ENCODE data around the gene GPR18. TPM values are rescaled to one million over a fixed set of nuclear protein-coding genes. Genes with fewer than 3 reads are reported as not detected.

The GPR18 gene
- total and polyA plus RNA-seq, 2 experiments from 2014 or later = 1.2 TPM; not detected in 1

- Histone ChIP-seq H3K36me3 (no peaks in the 10 kb centered on the region), H3K9me3 (ENCODE audit: low read depth) (no peaks in the 10 kb centered on the region), H3K27ac (no peak overlapping the region), H3K4me1 (ENCODE audit: low read depth) (peaks cover 24% of the 10 kb centered on the region), H3K4me3 (no peak overlapping the region), H3K27me3 (no peaks in the 10 kb centered on the region)
- no peak for DNase-seq (ENCODE audit: low read depth in 1 of 2, low spot score in 1 of 2)
- TF ChIP-seq CTCF (IDR thresholded peaks at IDR 0.05; ENCODE audit: low read depth, low read length) = no peak
Measured at GRCh38 chr13:99282264-99283231, 24.4 kb upstream of the GPR18 start.

GRCh38 chr13:99281811-99282263 lies 23.7 kb upstream of the GPR18 start:
- no peaks in the 10 kb centered on the region for H3K27me3 ChIP-seq
- no peak overlapping the region for H3K4me3 ChIP-seq
- DNase-seq (ENCODE audit: low read depth in 1 of 2, low spot score in 1 of 2) = no peak
- H3K9me3 ChIP-seq (ENCODE audit: low read depth) = no peaks in the 10 kb centered on the region
- TF ChIP-seq CTCF (IDR thresholded peaks at IDR 0.05; ENCODE audit: low read depth, low read length) = no peak
- no peak overlapping the region for H3K27ac ChIP-seq
- H3K36me3 ChIP-seq = no peaks in the 10 kb centered on the region
- peaks cover 19% of the 10 kb centered on the region for H3K4me1 ChIP-seq (ENCODE audit: low read depth)

- no peak overlapping the region for H3K4me3 ChIP-seq
- H3K9me3 ChIP-seq (ENCODE audit: low read depth) = no peaks in the 10 kb centered on the region
- no peak for TF ChIP-seq CTCF (IDR thresholded peaks at IDR 0.05; ENCODE audit: low read depth, low read length)
- no peaks in the 10 kb centered on the region for H3K27me3 ChIP-seq
- H3K4me1 ChIP-seq (ENCODE audit: low read depth) = peaks cover 5% of the 10 kb centered on the region
- H3K27ac ChIP-seq = no peak overlapping the region
- no peaks in the 10 kb centered on the region for H3K36me3 ChIP-seq
- DNase-seq (ENCODE audit: low read depth in 1 of 2, low spot score in 1 of 2) = no peak
Measured at GRCh38 chr13:99280166-99280565, 22.0 kb upstream of the GPR18 start.

GRCh38 chr13:99279637-99280036 lies 21.5 kb upstream of the GPR18 start:
- H3K27me3 ChIP-seq = no peaks in the 10 kb centered on the region
- H3K36me3 ChIP-seq = no peaks in the 10 kb centered on the region
- no peak for TF ChIP-seq CTCF (IDR thresholded peaks at IDR 0.05; ENCODE audit: low read depth, low read length)
- H3K4me3 ChIP-seq = no peak overlapping the region
- DNase-seq (ENCODE audit: low read depth in 1 of 2, low spot score in 1 of 2) = no peak
- no peaks in the 10 kb centered on the region for H3K9me3 ChIP-seq (ENCODE audit: low read depth)
- H3K27ac ChIP-seq = no peak overlapping the region
- no peaks in the 10 kb centered on the region for H3K4me1 ChIP-seq (ENCODE audit: low read depth)

GRCh38 chr13:99278843-99279242 lies 20.7 kb upstream of the GPR18 start:
- TF ChIP-seq CTCF (IDR thresholded peaks at IDR 0.05; ENCODE audit: low read depth, low read length) = no peak
- Histone ChIP-seq H3K4me3 (no peak overlapping the region), H3K4me1 (ENCODE audit: low read depth) (no peaks in the 10 kb centered on the region), H3K27me3 (no peaks in the 10 kb centered on the region), H3K36me3 (no peaks in the 10 kb centered on the region), H3K9me3 (ENCODE audit: low read depth) (no peaks in the 10 kb centered on the region), H3K27ac (no peak overlapping the region)
- no peak for DNase-seq (ENCODE audit: low read depth in 1 of 2, low spot score in 1 of 2)

Measured in cardiac muscle cell (in vitro differentiated cells and primary cell).